RWPE2 (cell line): ENCODE results near the gene RPL39L.
"Not testable (repeated sequence)": the region's sequence is repeated elsewhere in the genome, so short reads cannot be mapped to it uniquely, and the experiment has no call there.

Experiments used
- ATAC-seq: fragments of 200-7000 bp; cut with Tn5 transposase; 3 replicates; pipeline ENCODE4 v1.9.1; 2021; ENCODE audit warnings: low read depth
- DNase-seq: peaks from one replicate; pipeline ENCODE4 v3.0.0-alpha.2; 2020; ENCODE audit warnings: low spot score
- H3K27ac ChIP-seq: fragments of 450-650 bp; 2 replicates; pipeline ENCODE4 v1.5.1; 2017; ENCODE audit warnings: mild to moderate bottlenecking; ENCODE audit not compliant: poor library complexity, severe bottlenecking
- H3K27me3 ChIP-seq: fragments of 250-450 bp; sonication (Bioruptor Pico); 2 replicates; pipeline ENCODE4 v1.5.1; 2021; ENCODE audit warnings: mild to moderate bottlenecking, moderate library complexity; ENCODE audit not compliant: insufficient read depth, poor library complexity, severe bottlenecking
- H3K36me3 ChIP-seq: fragments of 250-450 bp; sonication (Bioruptor Pico); 2 replicates; pipeline ENCODE4 v1.5.1; 2020; ENCODE audit warnings: low read depth, mild to moderate bottlenecking, moderate library complexity
- H3K4me1 ChIP-seq: fragments of 250-450 bp; sonication (Bioruptor Pico); 2 replicates; pipeline ENCODE4 v1.5.1; 2021; ENCODE audit warnings: mild to moderate bottlenecking, moderate library complexity; ENCODE audit not compliant: insufficient read depth, poor library complexity, severe bottlenecking
- H3K4me3 ChIP-seq: fragments of 250-450 bp; sonication (Bioruptor Pico); 2 replicates; pipeline ENCODE4 v1.5.1; 2021; ENCODE audit warnings: mild to moderate bottlenecking, moderate library complexity; ENCODE audit not compliant: severe bottlenecking
- H3K9me3 ChIP-seq: fragments of 250-450 bp; sonication (Bioruptor Pico); 2 replicates; pipeline ENCODE4 v1.5.1; 2021; ENCODE audit warnings: mild to moderate bottlenecking, moderate library complexity; ENCODE audit not compliant: severe bottlenecking
- TF ChIP-seq, protein P1 (sequence below): fragments of 450-650 bp; IDR thresholded peaks from one replicate; pipeline ENCODE4 v1.5.1; 2017; ENCODE audit warnings: mild to moderate bottlenecking, moderate library complexity; ENCODE audit not compliant: poor library complexity, severe bottlenecking

The RPL39L gene

DNA sequence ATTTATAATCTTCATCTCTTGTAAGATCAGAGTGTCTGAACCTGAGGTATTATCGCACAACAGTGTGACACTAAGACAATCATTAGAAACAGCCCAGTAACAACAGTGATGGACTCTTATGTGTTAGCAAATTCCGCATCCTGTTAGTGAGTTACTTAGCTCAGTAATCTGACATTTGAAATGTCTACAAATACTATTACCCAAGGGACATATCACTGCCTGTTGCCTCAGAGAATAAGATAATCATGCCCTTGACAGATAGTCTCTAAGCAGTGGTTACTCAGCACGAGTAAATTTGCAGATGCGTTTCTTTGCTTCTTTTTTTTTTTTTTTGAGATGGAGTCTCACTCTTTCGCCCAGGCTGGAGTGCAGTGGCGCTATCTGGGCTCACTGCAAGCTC, 44.6 kb upstream of the RPL39L start:
- TF ChIP-seq, protein P1, sequence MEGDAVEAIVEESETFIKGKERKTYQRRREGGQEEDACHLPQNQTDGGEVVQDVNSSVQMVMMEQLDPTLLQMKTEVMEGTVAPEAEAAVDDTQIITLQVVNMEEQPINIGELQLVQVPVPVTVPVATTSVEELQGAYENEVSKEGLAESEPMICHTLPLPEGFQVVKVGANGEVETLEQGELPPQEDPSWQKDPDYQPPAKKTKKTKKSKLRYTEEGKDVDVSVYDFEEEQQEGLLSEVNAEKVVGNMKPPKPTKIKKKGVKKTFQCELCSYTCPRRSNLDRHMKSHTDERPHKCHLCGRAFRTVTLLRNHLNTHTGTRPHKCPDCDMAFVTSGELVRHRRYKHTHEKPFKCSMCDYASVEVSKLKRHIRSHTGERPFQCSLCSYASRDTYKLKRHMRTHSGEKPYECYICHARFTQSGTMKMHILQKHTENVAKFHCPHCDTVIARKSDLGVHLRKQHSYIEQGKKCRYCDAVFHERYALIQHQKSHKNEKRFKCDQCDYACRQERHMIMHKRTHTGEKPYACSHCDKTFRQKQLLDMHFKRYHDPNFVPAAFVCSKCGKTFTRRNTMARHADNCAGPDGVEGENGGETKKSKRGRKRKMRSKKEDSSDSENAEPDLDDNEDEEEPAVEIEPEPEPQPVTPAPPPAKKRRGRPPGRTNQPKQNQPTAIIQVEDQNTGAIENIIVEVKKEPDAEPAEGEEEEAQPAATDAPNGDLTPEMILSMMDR, result no peak
- DNase-seq, result no peak
- H3K27ac ChIP-seq, result peak overlapping the region; percentile 69
- no peaks in the 10 kb centered on the region for H3K9me3 ChIP-seq
- no peak for ATAC-seq
- no peaks in the 10 kb centered on the region for H3K36me3 ChIP-seq
- H3K4me3 ChIP-seq, result no peak overlapping the region
- H3K4me1 ChIP-seq, result peaks cover 37% of the 10 kb centered on the region
- no peaks in the 10 kb centered on the region for H3K27me3 ChIP-seq

DNA sequence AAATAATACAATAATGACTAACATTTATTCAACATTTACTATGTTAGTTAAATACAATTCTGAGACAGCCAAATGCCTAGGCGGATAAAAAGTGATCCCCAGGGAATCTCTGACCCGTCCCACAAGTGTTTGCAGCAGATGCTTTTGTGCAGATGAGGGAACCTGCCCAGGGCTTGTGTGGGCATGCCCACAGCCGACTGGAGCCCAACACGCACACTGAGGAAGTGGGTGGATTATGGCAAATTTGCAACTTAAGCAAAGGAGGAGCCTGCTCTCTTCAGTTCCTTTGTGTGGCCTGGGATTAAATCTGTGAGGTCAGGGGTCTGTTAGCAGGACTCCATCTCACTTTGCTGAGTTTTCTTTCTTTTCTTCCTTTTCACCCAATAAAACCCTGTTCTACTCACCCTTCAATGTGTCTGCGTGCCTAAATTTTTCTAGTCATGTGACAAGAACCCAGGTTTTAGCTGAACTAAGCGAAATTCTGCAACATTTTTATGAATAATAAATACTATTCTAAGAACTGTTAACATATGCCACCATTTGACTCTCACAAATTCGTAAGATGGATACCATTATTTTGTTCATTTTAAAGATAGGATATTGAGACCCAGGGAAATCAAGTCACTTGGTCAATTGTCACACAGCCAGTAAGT, 44.0 kb upstream of the RPL39L start:
- DNase-seq (peak; percentile 67), ATAC-seq (peak; percentile 49)
- Histone ChIP-seq H3K36me3 (no peaks in the 10 kb centered on the region), H3K9me3 (no peaks in the 10 kb centered on the region), H3K4me3 (no peak overlapping the region), H3K4me1 (peaks cover 37% of the 10 kb centered on the region), H3K27me3 (no peaks in the 10 kb centered on the region), H3K27ac (peak overlapping the region; percentile 69)
- TF ChIP-seq, protein P1, result no peak

DNA sequence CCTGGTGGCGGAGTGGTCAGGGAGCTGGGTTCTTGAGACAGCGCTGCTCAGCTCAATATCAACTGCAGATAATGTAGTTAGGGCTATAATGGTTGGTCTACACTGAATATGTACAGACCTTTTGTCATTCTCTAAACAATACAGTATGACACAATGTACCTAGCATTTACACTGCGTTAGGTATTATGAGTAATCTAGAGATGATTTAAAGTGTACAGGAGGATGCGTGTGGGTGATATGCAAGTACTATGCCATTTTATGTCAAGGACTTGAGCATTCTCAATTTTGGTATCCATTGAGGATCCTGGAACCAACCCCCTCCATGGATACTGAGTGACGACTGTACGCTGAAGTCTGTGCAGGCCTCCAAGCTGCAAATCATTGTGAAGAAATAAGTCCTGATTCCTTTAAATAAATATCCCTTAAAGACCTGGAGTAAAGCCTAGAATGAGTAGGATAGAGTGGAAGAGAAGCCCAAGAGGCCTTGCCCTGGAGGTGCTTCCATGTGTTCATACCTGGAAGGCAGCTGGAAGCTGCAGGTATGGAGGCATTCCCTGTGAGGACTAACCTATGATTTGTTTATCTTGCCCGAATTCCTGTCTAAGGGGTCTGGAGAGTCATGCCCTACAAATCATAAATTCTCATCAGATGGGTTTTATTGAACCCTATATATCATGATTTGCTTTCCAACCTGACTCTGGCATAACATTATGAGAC, 42.3 kb upstream of the RPL39L start:
- no peak overlapping the region for H3K27ac ChIP-seq
- peaks cover 26% of the 10 kb centered on the region for H3K4me1 ChIP-seq
- H3K9me3 ChIP-seq, result no peaks in the 10 kb centered on the region
- H3K27me3 ChIP-seq, result no peaks in the 10 kb centered on the region
- TF ChIP-seq, protein P1, result no peak
- no peak for DNase-seq
- peak; percentile 73 for ATAC-seq
- H3K4me3 ChIP-seq, result no peak overlapping the region
- no peaks in the 10 kb centered on the region for H3K36me3 ChIP-seq

DNA sequence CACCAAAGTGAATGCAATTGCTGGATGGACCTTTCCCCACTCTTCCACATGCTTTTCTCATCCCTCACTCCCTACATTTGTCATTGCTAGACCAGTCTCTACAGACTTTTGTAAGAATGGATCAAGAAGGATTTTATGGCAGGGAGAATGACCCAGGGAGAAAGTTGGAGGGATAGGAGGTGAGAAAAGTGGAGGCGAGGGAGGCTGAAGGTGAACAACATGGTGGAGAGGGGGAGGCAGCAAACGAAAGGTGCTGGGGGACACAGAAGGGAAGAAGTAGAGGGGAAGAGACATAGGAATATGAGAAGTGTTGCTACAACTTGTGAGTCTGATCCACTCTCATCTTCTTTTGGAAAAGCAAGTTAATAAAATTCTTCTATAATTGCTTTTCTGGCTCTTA, 33.6 kb upstream of the RPL39L start:
- H3K36me3 ChIP-seq, result no peaks in the 10 kb centered on the region
- ATAC-seq, result no peak
- H3K27ac ChIP-seq, result no peak overlapping the region
- no peak overlapping the region for H3K4me3 ChIP-seq
- no peaks in the 10 kb centered on the region for H3K9me3 ChIP-seq
- no peak for DNase-seq
- H3K27me3 ChIP-seq, result no peaks in the 10 kb centered on the region
- H3K4me1 ChIP-seq, result peaks cover 13% of the 10 kb centered on the region
- TF ChIP-seq, protein P1, result no peak

DNA sequence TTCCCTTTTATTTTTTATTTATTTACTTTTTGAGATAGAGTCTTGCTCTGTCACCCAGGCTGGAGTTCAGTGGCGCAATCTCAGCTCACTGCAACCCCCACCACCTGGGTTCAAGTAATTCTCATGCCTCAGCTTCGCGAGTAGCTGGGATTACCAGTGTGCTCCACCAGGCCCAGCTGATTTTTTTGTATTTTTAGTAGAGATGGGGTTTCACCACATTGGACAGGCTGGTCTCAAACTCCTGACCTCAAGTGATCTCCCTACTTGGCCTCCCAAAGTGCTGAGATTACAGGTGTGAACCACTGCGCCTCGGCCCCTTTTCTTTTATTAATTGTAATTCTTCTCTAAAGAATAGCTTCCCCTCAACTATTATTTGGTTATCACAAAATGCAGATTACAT, 31.6 kb upstream of the RPL39L start:
- not testable (repeated sequence) for H3K4me3 ChIP-seq, DNase-seq, H3K9me3 ChIP-seq, ATAC-seq, H3K27me3 ChIP-seq, H3K36me3 ChIP-seq
- peaks cover 13% of the 10 kb centered on the region for H3K4me1 ChIP-seq
- H3K27ac ChIP-seq, result peak overlapping the region; percentile 71
